Measurements from ENCODE around the gene BIK. TPM values are rescaled to one million over a fixed set of nuclear protein-coding genes. Genes with fewer than 3 reads are reported as not detected.

BIK gene
- total RNA-seq, 2 donors from 2014 or later: 5.8 to 13.3 TPM

- Mint-ChIP-seq H3K9me3 (no peaks in the 10 kb centered on the region), H3K4me1 (peaks cover 2% of the 10 kb centered on the region), H3K4me3 (peak overlapping the region; percentile 60), H3K36me3 (ENCODE audit: low read depth) (no peaks in the 10 kb centered on the region), H3K27ac (no peak overlapping the region), H3K27me3 (ENCODE audit: insufficient read depth) (peaks cover 16% of the 10 kb centered on the region)
- Histone ChIP-seq H3K36me3 (ENCODE audit: control insufficient read depth, insufficient read depth, low read length) (no peaks in the 10 kb centered on the region), H3K9me3 (ENCODE audit: control insufficient read depth, low read length) (no peaks in the 10 kb centered on the region), H3K4me1 (ENCODE audit: control insufficient read depth, insufficient read depth, low read length) (peaks cover 4% of the 10 kb centered on the region), H3K27me3 (ENCODE audit: control insufficient read depth, insufficient read depth, low read length, poor library complexity, severe bottlenecking) (no peaks in the 10 kb centered on the region), H3K9ac (ENCODE audit: extremely low read depth, low read length, poor library complexity, severe bottlenecking) (no peak overlapping the region), H3K27ac (ENCODE audit: low read depth, low read length) (no peak overlapping the region), H3K4me3 (ENCODE audit: low read length) (peak overlapping the region; percentile 65)
- WGBS, 2 experiments (ENCODE audit: insufficient coverage in 1 of 2, insufficient read length in 1 of 2): 83 to 86% methylated on average over 11 to 18 of the region's 18 CpGs
- DNase-seq: no peak
- no peak for TF ChIP-seq CTCF (conservative IDR thresholded peaks at IDR 0.05)
These were observed 41.4 kb downstream of the BIK start for GRCh38 chr22:43152003-43152356.

GRCh38 chr22:43152357-43153071 is 42.0 kb downstream of the BIK start:
- WGBS, 2 experiments (ENCODE audit: insufficient coverage in 1 of 2, insufficient read length in 1 of 2): 86 to 87% methylated on average over 20 to 22 of the region's 22 CpGs
- no peak overlapping the region for H3K27ac Mint-ChIP-seq
- no peaks in the 10 kb centered on the region for H3K9me3 Mint-ChIP-seq
- no peaks in the 10 kb centered on the region for H3K36me3 Mint-ChIP-seq (ENCODE audit: low read depth)
- DNase-seq: peak; percentile 60
- peak overlapping the region; percentile 60 for H3K4me3 Mint-ChIP-seq
- Histone ChIP-seq H3K9me3 (ENCODE audit: control insufficient read depth, low read length) (no peaks in the 10 kb centered on the region), H3K36me3 (ENCODE audit: control insufficient read depth, insufficient read depth, low read length) (no peaks in the 10 kb centered on the region), H3K4me1 (ENCODE audit: control insufficient read depth, insufficient read depth, low read length) (peaks cover 4% of the 10 kb centered on the region), H3K27me3 (ENCODE audit: control insufficient read depth, insufficient read depth, low read length, poor library complexity, severe bottlenecking) (no peaks in the 10 kb centered on the region), H3K9ac (ENCODE audit: extremely low read depth, low read length, poor library complexity, severe bottlenecking) (no peak overlapping the region), H3K27ac (ENCODE audit: low read depth, low read length) (peak overlapping the region; percentile 58), H3K4me3 (ENCODE audit: low read length) (peak overlapping the region; percentile 65)
- H3K4me1 Mint-ChIP-seq: peaks cover 2% of the 10 kb centered on the region
- TF ChIP-seq CTCF (conservative IDR thresholded peaks at IDR 0.05): no peak
- peaks cover 15% of the 10 kb centered on the region for H3K27me3 Mint-ChIP-seq (ENCODE audit: insufficient read depth)

GRCh38 chr22:43153899-43154298 is 43.3 kb downstream of the BIK start:
- Histone ChIP-seq H3K4me1 (ENCODE audit: control insufficient read depth, insufficient read depth, low read length) (peaks cover 4% of the 10 kb centered on the region), H3K4me3 (ENCODE audit: low read length) (no peak overlapping the region), H3K9ac (ENCODE audit: extremely low read depth, low read length, poor library complexity, severe bottlenecking) (no peak overlapping the region), H3K9me3 (ENCODE audit: control insufficient read depth, low read length) (no peaks in the 10 kb centered on the region), H3K36me3 (ENCODE audit: control insufficient read depth, insufficient read depth, low read length) (no peaks in the 10 kb centered on the region), H3K27me3 (ENCODE audit: control insufficient read depth, insufficient read depth, low read length, poor library complexity, severe bottlenecking) (no peaks in the 10 kb centered on the region), H3K27ac (ENCODE audit: low read depth, low read length) (no peak overlapping the region)
- Mint-ChIP-seq H3K9me3 (no peaks in the 10 kb centered on the region), H3K4me3 (no peak overlapping the region), H3K27me3 (ENCODE audit: insufficient read depth) (peaks cover 13% of the 10 kb centered on the region), H3K36me3 (ENCODE audit: low read depth) (no peaks in the 10 kb centered on the region), H3K4me1 (peaks cover 2% of the 10 kb centered on the region), H3K27ac (no peak overlapping the region)
- no peak for DNase-seq
- TF ChIP-seq CTCF (conservative IDR thresholded peaks at IDR 0.05): no peak
- WGBS, 2 experiments (ENCODE audit: insufficient coverage in 1 of 2, insufficient read length in 1 of 2): 90 to 94% methylated on average over 6 to 9 of the region's 9 CpGs

Measured in endodermal cell (in vitro differentiated cells).